Measurements from ENCODE around the gene TYR. TPM values are rescaled to one million over a fixed set of nuclear protein-coding genes. Genes with fewer than 3 reads are reported as not detected.

The TYR gene
- total RNA-seq, 2 donors from 2014 or later: not detected

DNA sequence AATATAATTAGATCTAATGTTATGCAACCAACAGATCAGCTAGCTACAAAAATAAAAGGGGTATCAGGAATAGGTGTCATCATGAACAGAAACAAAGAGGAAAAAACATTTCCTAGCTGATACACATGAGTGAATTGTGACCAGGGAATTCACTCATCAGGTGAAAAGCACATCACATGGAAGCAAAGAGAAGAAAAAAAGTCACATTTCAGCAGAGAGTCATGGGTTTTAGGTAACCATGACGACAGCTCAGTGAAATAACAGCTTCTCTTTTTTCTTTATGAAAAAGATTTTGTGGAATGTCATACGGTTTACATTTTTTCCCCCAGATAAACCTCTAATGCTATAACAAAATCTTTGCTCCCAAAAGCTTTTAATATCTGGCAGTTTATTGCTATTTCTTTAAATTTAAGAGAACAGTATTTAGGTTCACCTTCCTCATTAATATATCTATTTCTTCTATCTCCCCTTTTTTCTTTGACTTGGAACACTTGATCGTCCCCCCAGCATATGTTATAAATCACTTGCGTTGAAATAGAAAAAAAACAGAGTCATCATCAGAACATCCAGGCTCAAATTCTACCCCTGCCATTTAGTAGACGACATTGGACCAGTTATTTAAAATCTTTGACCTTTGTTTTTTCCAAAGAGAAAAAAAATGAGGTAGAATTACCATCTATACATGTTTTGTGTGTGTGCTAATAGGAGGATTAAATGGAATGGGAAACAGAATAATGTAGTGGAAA lies 5.3 kb downstream of the TYR start:
- no peak for DNase-seq
- 45 to 54% methylated on average over 5 of the region's 5 CpGs for WGBS, 2 donors
- intact Hi-C loops (cut with DNase I): no loop called here
- ATAC-seq: no peak
- TF ChIP-seq, protein P1, sequence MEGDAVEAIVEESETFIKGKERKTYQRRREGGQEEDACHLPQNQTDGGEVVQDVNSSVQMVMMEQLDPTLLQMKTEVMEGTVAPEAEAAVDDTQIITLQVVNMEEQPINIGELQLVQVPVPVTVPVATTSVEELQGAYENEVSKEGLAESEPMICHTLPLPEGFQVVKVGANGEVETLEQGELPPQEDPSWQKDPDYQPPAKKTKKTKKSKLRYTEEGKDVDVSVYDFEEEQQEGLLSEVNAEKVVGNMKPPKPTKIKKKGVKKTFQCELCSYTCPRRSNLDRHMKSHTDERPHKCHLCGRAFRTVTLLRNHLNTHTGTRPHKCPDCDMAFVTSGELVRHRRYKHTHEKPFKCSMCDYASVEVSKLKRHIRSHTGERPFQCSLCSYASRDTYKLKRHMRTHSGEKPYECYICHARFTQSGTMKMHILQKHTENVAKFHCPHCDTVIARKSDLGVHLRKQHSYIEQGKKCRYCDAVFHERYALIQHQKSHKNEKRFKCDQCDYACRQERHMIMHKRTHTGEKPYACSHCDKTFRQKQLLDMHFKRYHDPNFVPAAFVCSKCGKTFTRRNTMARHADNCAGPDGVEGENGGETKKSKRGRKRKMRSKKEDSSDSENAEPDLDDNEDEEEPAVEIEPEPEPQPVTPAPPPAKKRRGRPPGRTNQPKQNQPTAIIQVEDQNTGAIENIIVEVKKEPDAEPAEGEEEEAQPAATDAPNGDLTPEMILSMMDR (IDR thresholded peaks at IDR 0.05): no peak
- no peak for TF ChIP-seq POLR2A (IDR thresholded peaks at IDR 0.05)
- Histone ChIP-seq H3K36me3 (replicated peaks in 1 of 2; ENCODE audit: insufficient read depth in 1 of 2, low read depth in 2 of 2) (no peaks in the 10 kb centered on the region), H3K9me3 (no peaks in the 10 kb centered on the region), H3K27me3 (no peaks in the 10 kb centered on the region), H3K4me1 (no peaks in the 10 kb centered on the region), H3K4me3 (no peak overlapping the region), H3K27ac (no peak overlapping the region)

DNA sequence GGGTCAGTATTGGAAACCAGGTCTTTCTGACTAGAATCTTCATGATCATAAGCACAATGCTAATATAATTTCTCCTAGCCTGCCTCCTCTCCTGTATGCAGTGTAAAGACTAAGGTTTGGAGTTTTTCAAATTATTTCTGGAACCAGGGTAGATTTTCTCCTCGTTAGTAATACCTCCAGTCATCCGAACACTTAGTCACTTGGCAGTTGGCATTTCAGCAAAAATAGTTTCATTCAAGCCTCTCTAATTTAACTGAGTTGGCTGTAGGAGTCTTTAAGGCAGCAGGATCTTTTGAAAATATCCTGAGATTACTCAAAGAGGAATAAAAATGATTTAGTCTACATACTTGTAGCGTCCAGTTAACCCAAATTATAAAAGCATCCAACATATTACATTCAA lies 6.3 kb downstream of the TYR start:
- H3K27me3 ChIP-seq: no peaks in the 10 kb centered on the region

DNA sequence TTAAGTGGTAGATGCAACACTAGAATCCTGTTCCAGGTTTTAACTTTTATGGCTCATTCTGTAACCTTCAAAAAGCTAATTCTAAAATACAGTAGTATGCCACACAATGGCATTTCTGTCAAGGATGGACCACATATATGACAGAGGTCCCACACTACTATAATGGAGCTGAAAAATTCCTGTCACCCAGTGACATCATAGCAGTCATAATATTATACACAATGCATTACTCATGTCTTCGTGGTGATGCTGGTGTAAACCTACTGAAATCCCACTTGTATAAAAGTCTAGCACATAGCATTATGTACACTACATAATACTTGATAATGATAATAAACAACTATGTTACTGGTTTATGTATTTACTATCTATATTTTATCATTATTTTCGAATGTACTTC lies 12.1 kb downstream of the TYR start:
- no peak for DNase-seq
- H3K27me3 ChIP-seq: no peaks in the 10 kb centered on the region
- ATAC-seq: no peak
- TF ChIP-seq, protein P1 (IDR thresholded peaks at IDR 0.05): no peak
- no peak for TF ChIP-seq POLR2A (IDR thresholded peaks at IDR 0.05)
- H3K4me1 ChIP-seq: no peaks in the 10 kb centered on the region
- H3K36me3 ChIP-seq (replicated peaks in 1 of 2; ENCODE audit: insufficient read depth in 1 of 2, low read depth in 2 of 2): no peaks in the 10 kb centered on the region
- no peaks in the 10 kb centered on the region for H3K9me3 ChIP-seq
- intact Hi-C loops (cut with DNase I): no loop called here
- 56 to 61% methylated on average over 2 of the region's 2 CpGs for WGBS, 2 donors
- H3K27ac ChIP-seq: no peak overlapping the region
- no peak overlapping the region for H3K4me3 ChIP-seq

More for the DNA sequence above, 6.3 kb downstream of the TYR start:
- no peak for ATAC-seq
- Histone ChIP-seq H3K4me3 (no peak overlapping the region), H3K27ac (no peak overlapping the region), H3K9me3 (no peaks in the 10 kb centered on the region), H3K36me3 (replicated peaks in 1 of 2; ENCODE audit: insufficient read depth in 1 of 2, low read depth in 2 of 2) (no peaks in the 10 kb centered on the region), H3K4me1 (no peaks in the 10 kb centered on the region)
- DNase-seq: no peak
- WGBS, 2 donors: 55 to 65% methylated on average over 3 of the region's 3 CpGs
- no peak for TF ChIP-seq POLR2A (IDR thresholded peaks at IDR 0.05)
- TF ChIP-seq, protein P1 (IDR thresholded peaks at IDR 0.05): no peak
- intact Hi-C loops (cut with DNase I): no loop called here

DNA sequence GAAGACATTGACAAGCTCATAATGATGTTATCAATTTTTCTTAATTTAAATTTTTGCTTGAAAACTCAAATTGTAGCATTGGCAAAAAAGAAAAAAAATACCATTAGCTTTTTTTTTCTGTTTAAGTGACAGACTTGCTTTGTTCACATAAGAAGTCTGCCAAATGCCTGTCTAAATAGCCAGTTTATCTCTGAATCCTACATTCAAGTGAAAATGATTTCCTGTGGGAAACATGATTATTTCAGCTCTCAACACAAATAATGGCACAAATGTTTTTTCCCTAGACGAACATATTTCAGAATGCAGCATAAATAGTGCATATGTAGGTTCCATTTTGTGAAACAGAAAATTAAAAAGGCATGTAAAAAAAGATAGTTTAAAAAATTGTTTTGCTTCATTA lies 23.5 kb downstream of the TYR start:
- no peaks in the 10 kb centered on the region for H3K9me3 ChIP-seq
- no peaks in the 10 kb centered on the region for H3K4me1 ChIP-seq
- TF ChIP-seq, protein P1 (IDR thresholded peaks at IDR 0.05): no peak
- TF ChIP-seq POLR2A (IDR thresholded peaks at IDR 0.05): no peak
- H3K27me3 ChIP-seq: no peaks in the 10 kb centered on the region
- ATAC-seq: no peak
- no peak overlapping the region for H3K27ac ChIP-seq
- WGBS, 2 donors: 10 to 13% methylated on average over 1 of the region's 1 CpG
- H3K36me3 ChIP-seq (replicated peaks in 1 of 2; ENCODE audit: insufficient read depth in 1 of 2, low read depth in 2 of 2): no peaks in the 10 kb centered on the region
- intact Hi-C loops (cut with DNase I): no loop called here
- no peak for DNase-seq
- no peak overlapping the region for H3K4me3 ChIP-seq

DNA sequence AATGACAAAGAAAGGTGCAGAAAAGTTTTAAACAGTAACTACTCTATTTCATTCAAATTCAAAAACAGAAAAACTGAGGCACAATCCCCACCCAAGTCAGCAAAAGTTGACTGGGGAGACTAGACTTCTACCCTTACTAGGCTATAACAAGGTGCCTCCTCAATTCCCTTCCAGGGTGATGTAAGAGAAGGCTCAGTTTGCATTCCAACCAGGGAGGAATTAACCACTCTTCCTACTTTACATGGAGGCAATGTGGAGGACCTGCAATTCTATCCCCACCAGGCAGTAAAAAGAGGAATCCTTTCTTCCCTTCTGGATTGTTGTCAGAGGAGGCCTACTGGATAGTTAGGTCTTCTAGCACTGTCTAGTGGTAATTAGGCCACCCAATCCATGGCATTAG lies 26.1 kb downstream of the TYR start:
- DNase-seq: no peak
- Histone ChIP-seq H3K9me3 (no peaks in the 10 kb centered on the region), H3K36me3 (replicated peaks in 1 of 2; ENCODE audit: insufficient read depth in 1 of 2, low read depth in 2 of 2) (no peaks in the 10 kb centered on the region), H3K4me1 (no peaks in the 10 kb centered on the region), H3K27me3 (no peaks in the 10 kb centered on the region), H3K4me3 (no peak overlapping the region), H3K27ac (no peak overlapping the region)
- intact Hi-C loops (cut with DNase I): no loop called here
- ATAC-seq: no peak
- no peak for TF ChIP-seq POLR2A (IDR thresholded peaks at IDR 0.05)
- TF ChIP-seq, protein P1 (IDR thresholded peaks at IDR 0.05): no peak

All from body of pancreas (tissue), 4 donors.